Measurements from ENCODE around the gene MEA1.

DNA sequence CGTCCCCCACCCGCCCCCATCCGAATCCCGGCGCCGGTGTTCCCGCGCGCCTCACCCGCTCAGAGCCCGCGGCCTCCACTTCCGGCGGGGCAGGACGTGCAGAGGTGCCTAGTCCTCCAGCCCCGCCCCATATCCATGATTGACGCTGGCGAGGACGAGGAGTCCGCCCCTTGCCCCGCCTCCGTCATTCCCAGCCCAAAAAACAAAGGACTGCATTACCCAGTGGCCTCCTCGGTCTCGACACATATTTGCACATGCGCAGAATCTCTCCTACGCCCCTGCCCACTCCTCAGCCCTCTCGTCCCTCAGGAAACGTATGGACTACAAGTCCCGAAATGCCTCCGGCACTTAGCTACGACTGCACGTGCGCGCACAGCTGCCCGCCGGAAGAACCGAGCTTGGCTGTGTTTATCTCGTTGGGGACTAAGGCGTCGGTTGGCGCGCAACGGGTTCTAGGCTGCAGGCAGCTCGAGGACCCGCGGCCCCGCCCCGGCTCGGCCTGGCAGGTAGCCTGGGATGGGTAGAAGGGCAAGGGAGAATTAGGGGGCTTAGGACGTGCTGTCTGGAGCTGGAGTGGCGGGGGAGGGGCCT is at the start of gene MEA1, which contains the start of gene KLHDC3:
- TF ChIP-seq EZH2 (IDR thresholded peaks at IDR 0.05; ENCODE audit: borderline replicate concordance, low read length) = no peak
- TF ChIP-seq, protein P1, sequence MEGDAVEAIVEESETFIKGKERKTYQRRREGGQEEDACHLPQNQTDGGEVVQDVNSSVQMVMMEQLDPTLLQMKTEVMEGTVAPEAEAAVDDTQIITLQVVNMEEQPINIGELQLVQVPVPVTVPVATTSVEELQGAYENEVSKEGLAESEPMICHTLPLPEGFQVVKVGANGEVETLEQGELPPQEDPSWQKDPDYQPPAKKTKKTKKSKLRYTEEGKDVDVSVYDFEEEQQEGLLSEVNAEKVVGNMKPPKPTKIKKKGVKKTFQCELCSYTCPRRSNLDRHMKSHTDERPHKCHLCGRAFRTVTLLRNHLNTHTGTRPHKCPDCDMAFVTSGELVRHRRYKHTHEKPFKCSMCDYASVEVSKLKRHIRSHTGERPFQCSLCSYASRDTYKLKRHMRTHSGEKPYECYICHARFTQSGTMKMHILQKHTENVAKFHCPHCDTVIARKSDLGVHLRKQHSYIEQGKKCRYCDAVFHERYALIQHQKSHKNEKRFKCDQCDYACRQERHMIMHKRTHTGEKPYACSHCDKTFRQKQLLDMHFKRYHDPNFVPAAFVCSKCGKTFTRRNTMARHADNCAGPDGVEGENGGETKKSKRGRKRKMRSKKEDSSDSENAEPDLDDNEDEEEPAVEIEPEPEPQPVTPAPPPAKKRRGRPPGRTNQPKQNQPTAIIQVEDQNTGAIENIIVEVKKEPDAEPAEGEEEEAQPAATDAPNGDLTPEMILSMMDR (conservative IDR thresholded peaks at IDR 0.05 in 1 of 2, IDR thresholded peaks at IDR 0.05 in 1 of 2; ENCODE audit: extremely low read depth in 1 of 2, insufficient read depth in 1 of 2, low read depth in 1 of 2, low read length in 2 of 2) = no peak

All from mammary epithelial cell (primary cell).